Measurements from ENCODE around the gene SPRR2D.

The SPRR2D gene

DNA sequence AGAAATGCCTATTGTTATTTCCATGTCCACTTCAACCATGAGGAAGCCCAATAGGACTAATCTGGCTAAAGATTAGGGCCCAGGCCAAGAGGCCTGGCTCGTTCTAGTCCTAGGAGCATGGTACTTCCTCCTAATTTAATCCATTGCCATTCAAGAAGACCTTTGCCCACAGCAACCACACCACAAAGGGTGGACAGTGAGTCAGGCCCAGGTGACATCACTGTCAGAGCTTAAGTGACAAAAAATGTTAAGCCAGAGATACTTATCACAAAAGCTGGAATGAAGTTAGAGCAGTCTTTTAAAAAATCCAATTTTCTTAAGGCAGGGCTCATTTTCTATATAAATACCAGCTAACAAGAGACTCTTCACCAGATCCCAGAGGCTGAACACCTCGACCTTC is 39.5 kb downstream of the SPRR2D start, which contains the start of gene SPRR3:
Gene SPRR3 (plus strand): TSS at position 368 of the 400 bp plus-strand sequence. CDS start 1,272 bp downstream, outside the sequence.
- no peak for DNase-seq

DNA sequence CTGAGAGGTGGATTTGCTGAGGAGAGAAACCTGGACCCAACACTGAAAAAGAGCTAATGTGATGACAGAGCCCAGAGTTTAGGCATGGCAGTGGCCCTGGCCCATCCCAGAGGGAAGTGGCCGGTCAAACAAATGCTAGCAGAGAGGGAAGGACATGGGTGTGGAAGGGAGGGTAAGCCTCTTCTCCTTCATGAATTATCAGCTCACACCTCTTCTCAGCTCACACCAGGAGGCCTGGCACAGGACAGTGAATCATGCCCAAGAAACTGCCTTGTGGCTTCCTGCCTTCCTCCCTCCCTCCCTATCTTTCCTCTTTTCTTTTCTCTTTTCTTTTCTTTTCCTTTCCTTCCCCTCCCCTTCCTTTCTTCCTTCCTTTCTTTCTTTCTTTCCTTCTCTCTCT is 40.6 kb downstream of the SPRR2D start:
- no peak for DNase-seq

GRCh38 chr1:152999818-153000217 is 41.1 kb downstream of the SPRR2D start:
- DNase-seq = no peak

GRCh38 chr1:152998476-152998875 is 42.4 kb downstream of the SPRR2D start:
- no peak for DNase-seq

DNA sequence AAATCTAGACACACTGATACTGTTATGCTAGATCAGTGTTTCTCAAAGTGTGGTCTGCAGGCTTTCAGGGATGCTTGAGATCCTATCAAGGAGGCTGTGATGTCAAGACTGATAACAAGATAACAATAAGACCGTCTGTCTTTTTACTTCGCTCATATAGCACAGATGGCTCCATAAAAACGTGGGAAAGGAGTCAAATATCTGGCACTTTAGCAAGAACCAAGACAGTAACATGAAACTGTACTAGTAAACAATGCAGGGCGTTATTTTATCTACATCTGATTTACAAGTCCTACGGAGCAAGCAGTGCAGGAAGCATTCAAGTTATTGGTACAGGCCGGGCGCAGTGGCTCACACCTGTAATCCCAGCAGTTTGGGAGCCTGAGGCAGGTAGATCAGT is 43.0 kb downstream of the SPRR2D start:
- no peak for DNase-seq

- DNase-seq = no peak
Observed at GRCh38 chr1:152996633-152997400, 44.1 kb downstream of the SPRR2D start.

DNA sequence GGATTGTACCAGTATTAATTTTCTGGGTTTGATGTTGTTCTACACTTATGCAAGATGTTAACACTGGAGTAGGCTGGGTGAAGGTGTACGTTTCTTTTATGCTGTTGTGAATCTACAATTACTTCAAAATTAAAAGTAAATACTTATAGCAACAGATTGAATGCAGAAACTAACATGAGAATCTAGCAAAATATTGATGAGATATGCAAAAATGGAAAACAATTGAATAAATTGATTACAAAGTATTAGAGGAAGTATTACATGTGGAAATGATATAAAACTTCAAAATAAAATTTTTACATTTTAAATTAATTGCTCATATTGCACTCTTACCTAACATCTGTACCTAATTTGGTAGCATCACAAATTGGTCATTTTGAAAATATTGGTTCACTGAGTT is 45.1 kb downstream of the SPRR2D start:
- no peak for DNase-seq

DNA sequence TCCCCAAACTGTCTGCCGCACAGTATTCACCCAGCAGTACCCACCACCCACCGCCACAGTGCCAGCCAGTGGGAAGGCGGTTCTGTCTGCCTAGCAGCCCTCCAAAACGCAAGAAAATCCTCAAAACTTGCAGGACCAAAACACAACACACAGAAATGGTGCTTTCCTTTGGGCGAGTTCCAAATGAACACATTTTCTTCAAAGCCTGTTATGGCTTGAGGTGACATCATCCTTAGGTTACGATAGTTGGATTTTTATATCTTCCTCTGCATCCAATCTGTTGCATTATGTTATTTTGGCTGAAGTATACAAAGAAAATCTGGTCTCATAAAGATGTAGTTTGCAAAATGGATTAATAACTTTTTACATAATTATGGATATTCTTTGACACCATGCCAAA is 47.7 kb downstream of the SPRR2D start:
- DNase-seq = no peak

All from NCI-H526 treated with DMSO at 0.1 percent for 48 hours (cell line).